Activated B cell treated with CpG ODN at 0.5 μM for 24 hours (primary cell): ENCODE results near the gene SND1. TPM values are rescaled to one million over a fixed set of nuclear protein-coding genes. Genes with fewer than 3 reads are reported as not detected.
A peak's percentile ranks its signal among the peaks of the same experiment; 100 is the strongest.

Experiments
- ATAC-seq: fragments of 200-7000 bp; cut with Tn5 transposase; one replicate; pipeline ENCODE4 v1.10.0; 2021; ENCODE audit warnings: low read depth, mild to moderate bottlenecking, moderate library complexity
- CTCF ChIA-PET: fragments of 350-600 bp; sonication (Branson Sonifier 250); formaldehyde crosslinking; loops from one replicate; lab custom pipeline; 2021; ENCODE audit warnings: antibody characterized with exemption; lab: Charles Lee
- POLR2A ChIA-PET: fragments of 350-600 bp; sonication (Branson Sonifier 250); formaldehyde crosslinking; loops from one replicate; lab custom pipeline; 2021; ENCODE audit warnings: antibody characterized with exemption; lab: Charles Lee
- DNase-seq: peaks from one replicate; pipeline ENCODE4 v3.0.0; 2022
- H3K27ac Mint-ChIP-seq: one replicate; pipeline ENCODE4 v1.8.0; 2020; ENCODE audit warnings: mixed read lengths
- H3K27me3 Mint-ChIP-seq: one replicate; pipeline ENCODE4 v1.8.0; 2021; ENCODE audit warnings: mixed read lengths
- H3K36me3 Mint-ChIP-seq: one replicate; pipeline ENCODE4 v1.8.0; 2021; ENCODE audit warnings: low read depth, mixed read lengths
- H3K4me1 Mint-ChIP-seq: one replicate; pipeline ENCODE4 v1.8.0; 2021; ENCODE audit warnings: mixed read lengths
- H3K4me3 Mint-ChIP-seq: one replicate; pipeline ENCODE4 v1.8.0; 2020; ENCODE audit warnings: mild to moderate bottlenecking, mixed read lengths
- H3K9me3 Mint-ChIP-seq: one replicate; pipeline ENCODE4 v1.8.0; 2020; ENCODE audit warnings: mixed read lengths
- intact Hi-C: fragments of 100-400 bp; cut with micrococcal nuclease; formaldehyde crosslinking; loops from one replicate; pipeline ENCODE4 v1.15.1; 2024
- total RNA-seq: library from RNA; stranded (reverse); gene quantifications from 2 replicates; pipeline ENCODE4 v1.2.3, GENCODE V29; 2022
- TF ChIP-seq, protein P1 (sequence below): fragments of 200-600 bp; IDR thresholded peaks from one replicate; pipeline ENCODE4 v1.8.0; 2022; ENCODE audit warnings: antibody characterized with exemption, mild to moderate bottlenecking

Gene SND1
- total RNA-seq, 1 donor from 2014 or later = 215 TPM

- ATAC-seq = no peak
Observed at GRCh38 chr7:127978421-127978820, 326.4 kb downstream of the SND1 start.

GRCh38 chr7:127979113-127979727 lies 327.2 kb downstream of the SND1 start:
- H3K36me3 Mint-ChIP-seq = peaks cover 61% of the 10 kb centered on the region
- ATAC-seq (no peak), DNase-seq (no peak)
- CTCF ChIA-PET = no interaction called here
- H3K4me3 Mint-ChIP-seq = no peak overlapping the region
- peaks cover 14% of the 10 kb centered on the region for H3K4me1 Mint-ChIP-seq
- peaks cover 17% of the 10 kb centered on the region for H3K9me3 Mint-ChIP-seq
- intact Hi-C loops = no loop called here
- POLR2A ChIA-PET = no interaction called here
- TF ChIP-seq, protein P1, sequence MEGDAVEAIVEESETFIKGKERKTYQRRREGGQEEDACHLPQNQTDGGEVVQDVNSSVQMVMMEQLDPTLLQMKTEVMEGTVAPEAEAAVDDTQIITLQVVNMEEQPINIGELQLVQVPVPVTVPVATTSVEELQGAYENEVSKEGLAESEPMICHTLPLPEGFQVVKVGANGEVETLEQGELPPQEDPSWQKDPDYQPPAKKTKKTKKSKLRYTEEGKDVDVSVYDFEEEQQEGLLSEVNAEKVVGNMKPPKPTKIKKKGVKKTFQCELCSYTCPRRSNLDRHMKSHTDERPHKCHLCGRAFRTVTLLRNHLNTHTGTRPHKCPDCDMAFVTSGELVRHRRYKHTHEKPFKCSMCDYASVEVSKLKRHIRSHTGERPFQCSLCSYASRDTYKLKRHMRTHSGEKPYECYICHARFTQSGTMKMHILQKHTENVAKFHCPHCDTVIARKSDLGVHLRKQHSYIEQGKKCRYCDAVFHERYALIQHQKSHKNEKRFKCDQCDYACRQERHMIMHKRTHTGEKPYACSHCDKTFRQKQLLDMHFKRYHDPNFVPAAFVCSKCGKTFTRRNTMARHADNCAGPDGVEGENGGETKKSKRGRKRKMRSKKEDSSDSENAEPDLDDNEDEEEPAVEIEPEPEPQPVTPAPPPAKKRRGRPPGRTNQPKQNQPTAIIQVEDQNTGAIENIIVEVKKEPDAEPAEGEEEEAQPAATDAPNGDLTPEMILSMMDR = no peak
- peak overlapping the region; percentile 47 for H3K27ac Mint-ChIP-seq
- H3K27me3 Mint-ChIP-seq = no peaks in the 10 kb centered on the region

More at GRCh38 chr7:127978421-127978820, 326.4 kb downstream of the SND1 start:
- peaks cover 65% of the 10 kb centered on the region for H3K36me3 Mint-ChIP-seq
- H3K4me3 Mint-ChIP-seq = no peak overlapping the region
- no peak for DNase-seq
- no peaks in the 10 kb centered on the region for H3K27me3 Mint-ChIP-seq
- H3K27ac Mint-ChIP-seq = no peak overlapping the region
- CTCF ChIA-PET = no interaction called here
- POLR2A ChIA-PET = no interaction called here
- intact Hi-C loops = no loop called here
- peaks cover 14% of the 10 kb centered on the region for H3K4me1 Mint-ChIP-seq
- peaks cover 17% of the 10 kb centered on the region for H3K9me3 Mint-ChIP-seq
- TF ChIP-seq, protein P1 = no peak

DNA sequence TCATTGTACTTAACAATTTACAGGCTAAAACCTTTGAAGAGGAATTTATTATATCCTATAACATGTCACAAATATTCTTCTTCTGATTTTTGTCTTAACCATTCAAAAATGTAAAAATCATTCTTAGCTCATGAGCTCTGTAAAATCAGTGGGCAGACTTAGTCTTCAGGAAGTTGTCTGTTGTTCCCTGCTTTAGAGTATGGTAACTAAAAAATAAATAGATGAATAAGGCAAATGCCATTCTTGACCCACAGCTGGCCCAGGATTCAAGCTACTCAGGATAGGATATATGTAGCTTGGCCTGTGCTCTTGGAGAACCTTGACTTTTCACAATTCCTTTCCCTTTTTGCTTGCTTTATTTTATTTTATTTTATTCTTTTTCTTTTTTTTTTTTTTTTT lies 327.7 kb downstream of the SND1 start:
- ATAC-seq (no peak), DNase-seq (no peak)
- H3K27me3 Mint-ChIP-seq = no peaks in the 10 kb centered on the region
- H3K27ac Mint-ChIP-seq = no peak overlapping the region
- peaks cover 14% of the 10 kb centered on the region for H3K4me1 Mint-ChIP-seq
- peaks cover 56% of the 10 kb centered on the region for H3K36me3 Mint-ChIP-seq
- peaks cover 17% of the 10 kb centered on the region for H3K9me3 Mint-ChIP-seq
- H3K4me3 Mint-ChIP-seq = no peak overlapping the region
- intact Hi-C loops = no loop called here
- ChIA-PET CTCF (no interaction called here), POLR2A (no interaction called here)
- TF ChIP-seq, protein P1 = no peak

GRCh38 chr7:127980901-127981300 lies 328.9 kb downstream of the SND1 start:
- intact Hi-C loops = no loop called here
- TF ChIP-seq, protein P1 = no peak
- DNase-seq = no peak
- Mint-ChIP-seq H3K4me1 (peaks cover 7% of the 10 kb centered on the region), H3K27me3 (no peaks in the 10 kb centered on the region), H3K36me3 (peaks cover 56% of the 10 kb centered on the region), H3K27ac (no peak overlapping the region), H3K9me3 (peaks cover 17% of the 10 kb centered on the region), H3K4me3 (no peak overlapping the region)
- ChIA-PET POLR2A (interaction anchor here (0.7 kb wide), 2 partner anchors 285 to 1496 kb away, joined by 3 to 4 read pairs; no protein-coding TSS in a partner anchor), CTCF (no interaction called here)
- ATAC-seq = no peak

- no peak overlapping the region for H3K27ac Mint-ChIP-seq
- H3K4me1 Mint-ChIP-seq = peaks cover 3% of the 10 kb centered on the region
- no peak overlapping the region for H3K4me3 Mint-ChIP-seq
- ChIA-PET POLR2A (interaction anchor here (0.6 kb wide), 1 partner anchor 125 kb away, joined by 5 read pairs; no protein-coding TSS in a partner anchor), CTCF (interaction anchor here (1.7 kb wide), 1 partner anchor 227 kb away, joined by 5 read pairs; no protein-coding TSS in a partner anchor)
- ATAC-seq (no peak), DNase-seq (no peak)
- intact Hi-C loops = no loop called here
- H3K27me3 Mint-ChIP-seq = no peaks in the 10 kb centered on the region
- peaks cover 50% of the 10 kb centered on the region for H3K36me3 Mint-ChIP-seq
- TF ChIP-seq, protein P1 = no peak
- H3K9me3 Mint-ChIP-seq = peaks cover 17% of the 10 kb centered on the region
Observed at GRCh38 chr7:127981965-127982364, 330.0 kb downstream of the SND1 start.
